GM12875 (cell line): ENCODE data around the gene STRAP.

Experiments used
- H3K4me3 ChIP-seq: one replicate; pipeline ENCODE4 v1.5.1; 2011; ENCODE audit warnings: low read depth, low read length, control low read depth
- CTCF ChIP-seq: IDR thresholded peaks from 2 replicates; pipeline ENCODE4 v1.5.1; 2011; ENCODE audit warnings: low read depth, mild to moderate bottlenecking, control low read depth, inconsistent platforms, low read length, moderate library complexity, borderline replicate concordance; ENCODE audit not compliant: insufficient read depth

The STRAP gene

GRCh38 chr12:15846887-15847286 is 35.3 kb upstream of the STRAP start:
- TF ChIP-seq CTCF = no peak
- H3K4me3 ChIP-seq = no peak overlapping the region

DNA sequence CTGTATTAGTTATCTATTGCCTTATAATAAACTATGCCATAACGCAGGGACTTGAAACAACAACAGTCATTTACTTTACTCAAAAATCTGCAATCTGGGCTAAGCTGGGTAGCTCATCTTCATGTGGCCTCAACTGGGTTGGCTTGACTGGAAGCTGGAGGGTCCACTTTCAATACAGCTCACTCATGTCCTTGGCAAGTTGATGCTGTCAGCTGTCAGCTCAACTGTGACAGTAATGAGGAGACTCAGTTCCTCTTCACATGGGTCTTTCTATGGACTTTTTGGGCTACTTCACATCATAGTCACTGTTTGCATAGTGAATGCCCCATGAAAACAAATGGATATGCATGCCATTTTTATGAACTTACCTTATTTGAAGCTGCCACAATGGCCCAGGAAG is 33.6 kb upstream of the STRAP start:
- TF ChIP-seq CTCF = no peak
- H3K4me3 ChIP-seq = no peak overlapping the region

DNA sequence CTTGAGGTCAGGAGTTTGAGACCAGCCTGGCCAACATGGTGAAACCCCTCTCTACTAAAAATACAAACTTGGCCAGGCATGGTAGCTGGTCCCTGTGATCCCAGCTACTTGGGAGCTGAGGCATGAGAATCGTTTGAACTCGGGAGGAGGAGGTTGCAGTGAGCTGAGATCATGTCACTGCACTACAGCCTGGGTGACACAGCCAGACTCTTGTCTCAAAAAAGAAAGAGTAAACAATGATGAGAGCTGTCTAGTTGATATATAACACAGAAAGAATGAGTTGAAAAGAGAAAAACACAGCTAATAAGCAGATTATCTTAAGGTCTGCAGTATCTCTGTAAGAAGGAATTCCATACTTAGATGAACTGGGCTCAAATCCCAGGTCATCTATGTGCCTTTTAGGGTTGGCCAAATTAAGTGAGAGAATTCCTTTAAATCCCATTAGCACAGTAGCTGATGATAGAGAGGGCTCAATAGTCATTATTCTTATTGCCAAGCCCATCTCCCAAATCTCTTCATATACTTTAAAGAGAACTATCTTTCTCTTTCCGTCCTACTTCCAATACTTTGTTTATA is 31.1 kb upstream of the STRAP start:
- no peak for TF ChIP-seq CTCF
- no peak overlapping the region for H3K4me3 ChIP-seq

DNA sequence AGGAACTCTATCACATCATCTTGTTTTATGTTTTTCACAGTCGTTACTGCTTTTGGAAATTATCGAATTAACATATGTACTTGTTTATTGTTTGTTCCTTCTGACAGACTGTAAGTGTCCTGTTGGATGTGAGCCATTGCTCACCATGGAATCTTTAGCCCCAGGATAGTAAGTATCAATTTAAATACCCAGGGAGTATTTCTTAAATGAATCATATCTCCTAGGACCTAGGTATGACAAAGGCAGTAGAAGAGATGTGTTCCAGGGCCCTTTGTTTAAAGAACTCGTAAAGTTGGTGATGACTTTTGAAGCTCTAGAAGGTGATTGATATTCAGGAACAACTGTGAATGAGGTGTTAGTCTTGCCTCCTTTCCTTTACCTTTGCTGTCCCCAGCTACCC is 30.3 kb upstream of the STRAP start:
- no peak for TF ChIP-seq CTCF
- no peak overlapping the region for H3K4me3 ChIP-seq

DNA sequence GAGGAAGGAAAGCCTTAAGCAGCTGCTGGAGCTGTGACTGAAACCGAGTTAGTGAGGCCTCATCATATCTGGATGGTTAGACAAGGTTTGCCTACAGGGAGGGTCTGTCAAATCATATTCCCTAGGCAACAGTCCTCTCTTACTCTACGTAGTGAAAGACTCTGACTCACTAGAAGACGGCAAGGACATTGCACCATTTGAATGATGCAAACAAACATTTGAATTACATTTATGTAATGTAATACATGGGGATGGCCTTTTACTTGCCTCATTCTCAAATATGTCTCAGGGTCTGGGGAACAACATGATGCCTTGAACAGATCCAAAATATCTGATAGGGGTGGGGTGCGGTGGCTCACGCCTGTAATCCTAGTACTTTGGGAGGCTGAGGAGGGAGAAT is 29.8 kb upstream of the STRAP start:
- no peak for TF ChIP-seq CTCF
- H3K4me3 ChIP-seq = no peak overlapping the region

GRCh38 chr12:15853877-15854276 is 28.3 kb upstream of the STRAP start:
- H3K4me3 ChIP-seq = no peak overlapping the region
- TF ChIP-seq CTCF = no peak

- no peak for TF ChIP-seq CTCF
- H3K4me3 ChIP-seq = no peak overlapping the region
Observed at GRCh38 chr12:15854916-15855315, 27.3 kb upstream of the STRAP start.
